ENCODE data around the gene AVPR2.

AVPR2 gene

DNA sequence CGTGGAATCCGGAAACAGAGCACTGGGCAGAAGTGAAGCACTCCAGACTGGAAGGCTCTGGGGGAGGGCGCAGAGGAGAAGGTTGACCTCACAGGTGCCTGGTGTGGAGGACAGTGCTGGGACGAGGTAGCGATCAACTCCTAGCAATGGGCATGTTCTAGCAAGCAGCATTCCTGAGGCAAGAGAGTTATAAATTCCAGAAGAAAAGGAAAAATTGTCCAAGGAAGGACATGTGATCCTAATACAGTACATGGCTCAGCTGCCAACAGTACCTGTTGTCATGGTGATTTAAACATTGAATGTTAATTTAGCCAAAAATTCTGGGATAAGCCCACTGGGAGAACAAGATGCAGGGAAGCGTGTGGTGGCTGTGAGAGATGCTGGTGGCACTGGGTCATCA is 13.4 kb downstream of the AVPR2 start:
- no peak for DNase-seq

DNA sequence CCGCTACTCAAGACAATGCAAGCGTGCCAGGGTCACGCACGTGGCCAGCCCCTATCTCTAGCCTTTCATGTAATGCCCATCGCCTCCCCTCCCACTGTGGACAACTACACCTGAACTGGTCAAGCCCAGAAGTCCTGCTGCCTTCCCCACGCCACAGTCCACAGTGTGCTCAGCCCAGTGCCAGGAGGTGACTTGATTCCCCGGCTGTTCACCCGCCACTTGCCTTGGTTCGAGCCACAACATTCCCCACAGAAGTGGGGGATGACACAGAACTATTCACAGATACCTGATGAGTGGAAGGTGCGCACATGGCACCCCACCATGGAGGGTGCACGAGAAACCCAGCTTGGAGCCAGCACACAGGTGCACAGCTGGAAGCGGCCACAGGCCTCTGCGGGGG is 14.8 kb downstream of the AVPR2 start:
- DNase-seq = no peak

DNA sequence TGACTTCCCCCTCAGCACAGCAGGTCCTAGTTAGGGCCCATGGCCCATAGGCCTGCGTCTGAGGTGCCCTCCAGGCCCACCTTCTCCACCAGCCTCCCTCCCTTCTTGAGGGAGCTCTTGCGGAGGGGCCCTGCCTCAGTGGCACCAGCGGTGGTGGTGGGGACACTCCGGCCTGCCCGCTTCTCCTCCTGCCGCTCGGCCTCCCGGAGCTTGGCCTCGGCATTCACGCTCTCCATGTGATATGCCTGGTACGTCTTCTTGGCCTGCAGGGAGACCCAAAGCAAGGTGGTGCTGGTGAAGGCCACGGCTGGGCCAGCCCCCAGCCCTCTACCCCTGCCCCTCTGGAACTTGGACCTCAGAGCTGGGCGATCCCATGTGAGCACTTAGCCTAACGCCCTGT is 16.1 kb downstream of the AVPR2 start:
- no peak for DNase-seq

DNA sequence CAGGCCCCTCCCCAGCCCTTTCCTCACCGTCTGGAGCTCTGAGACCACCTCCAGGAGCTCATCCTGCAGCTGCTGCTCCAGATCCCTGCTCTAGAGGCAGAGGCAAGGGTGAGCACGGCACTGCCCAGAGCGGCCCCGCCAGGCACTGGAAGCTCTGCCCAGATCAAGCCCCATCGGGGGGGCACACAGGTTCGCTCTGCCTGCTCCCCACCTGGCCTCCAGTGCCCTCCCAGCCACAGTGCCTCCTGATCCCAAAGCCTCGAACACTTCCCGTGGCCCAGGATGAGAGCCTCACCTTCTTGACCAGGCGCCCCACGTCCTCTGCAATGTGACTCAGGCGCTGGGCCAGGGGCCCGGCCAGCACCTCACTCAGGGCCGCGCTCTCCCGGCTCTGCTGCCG is 16.6 kb downstream of the AVPR2 start:
- DNase-seq = no peak

DNA sequence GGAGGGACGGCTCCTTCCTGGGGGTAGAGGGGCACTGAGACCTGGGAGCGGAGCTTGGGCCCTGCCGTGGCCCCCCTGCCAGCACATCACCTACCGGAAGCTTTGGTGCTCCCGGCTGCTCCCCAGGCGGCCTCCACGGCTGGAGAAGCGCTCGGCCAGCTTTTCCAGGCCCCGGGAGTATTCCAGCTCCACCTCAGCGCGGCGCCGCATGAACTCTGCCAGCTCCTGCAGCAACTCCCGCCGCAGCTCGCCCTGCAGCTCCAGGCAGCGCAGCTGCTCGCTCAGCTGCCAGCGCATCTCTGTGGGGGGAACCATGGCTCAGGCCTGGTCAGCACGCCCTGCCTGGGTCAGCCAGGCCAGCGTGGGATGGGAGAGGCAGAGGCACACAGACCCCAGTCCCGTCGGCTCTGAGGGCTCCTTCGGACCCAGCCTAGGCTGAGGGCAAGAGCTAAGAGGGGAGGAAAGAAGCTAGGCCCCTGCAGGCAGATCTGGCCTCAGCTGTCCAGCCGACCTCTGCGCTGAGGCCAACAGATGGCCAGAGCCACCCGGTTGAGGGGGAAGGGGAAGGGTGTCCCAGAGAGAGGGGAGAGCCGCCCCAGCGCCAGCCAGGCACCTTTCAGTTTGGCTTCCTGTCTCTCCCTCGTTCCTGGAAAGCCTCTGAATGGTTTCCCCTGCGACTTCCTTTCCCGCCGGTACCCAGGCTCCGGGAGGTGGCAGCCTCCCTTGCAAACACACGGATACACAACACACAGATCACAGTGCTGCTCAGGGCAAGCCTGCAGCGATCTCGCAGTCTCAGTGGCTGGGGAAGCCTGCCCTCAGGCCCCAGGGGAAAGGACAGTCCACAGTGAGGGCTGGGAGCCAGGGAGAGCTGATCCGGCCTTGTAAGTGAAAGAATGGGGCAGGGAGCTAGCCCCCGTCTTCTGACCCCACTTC is 17.3 kb downstream of the AVPR2 start:
- DNase-seq = no peak

DNA sequence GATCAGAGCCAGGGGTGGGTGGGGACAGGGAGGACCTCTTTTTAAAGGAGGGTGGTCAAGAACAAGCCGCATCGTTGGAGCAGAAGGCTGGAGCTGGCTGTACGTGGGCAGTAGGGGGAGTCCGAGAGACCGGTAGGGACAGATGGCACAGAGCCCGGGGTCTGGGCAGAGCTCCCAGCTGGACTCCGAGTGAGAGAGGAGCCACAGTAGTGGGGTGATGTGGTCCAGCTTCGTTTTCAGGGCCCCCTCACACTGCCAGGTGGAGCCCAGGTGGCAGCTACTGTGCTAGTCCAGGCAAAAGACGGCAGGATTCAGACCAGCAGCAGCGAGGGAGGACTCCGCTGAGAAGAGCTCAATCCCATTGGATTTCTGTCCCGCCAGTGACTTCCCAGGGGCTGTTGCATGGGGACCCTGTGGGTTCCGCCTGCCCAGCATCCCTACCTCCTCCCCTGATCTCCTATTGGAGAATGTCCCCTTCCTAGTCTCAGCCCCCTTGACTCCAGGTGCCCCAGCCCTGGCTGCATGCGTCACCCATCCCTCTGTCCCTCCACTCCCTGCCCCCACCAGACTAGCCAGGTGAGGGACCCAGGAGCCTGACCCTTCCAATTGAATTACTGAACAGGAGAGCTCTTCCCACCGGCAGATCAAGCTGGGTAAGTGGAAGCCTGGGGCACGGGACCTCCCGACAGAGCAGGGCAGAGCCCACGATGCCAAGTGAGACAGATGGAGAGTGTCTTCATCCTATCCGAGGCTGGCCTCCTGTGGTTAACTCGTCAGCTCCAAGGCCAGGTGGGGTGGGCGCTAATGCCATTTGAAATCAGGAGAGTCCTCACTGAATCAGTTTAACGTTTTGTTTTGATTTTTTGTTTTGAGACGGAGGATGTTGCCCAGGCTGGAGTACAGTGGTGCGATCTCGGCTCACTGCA is 18.7 kb downstream of the AVPR2 start:
- DNase-seq = no peak

DNA sequence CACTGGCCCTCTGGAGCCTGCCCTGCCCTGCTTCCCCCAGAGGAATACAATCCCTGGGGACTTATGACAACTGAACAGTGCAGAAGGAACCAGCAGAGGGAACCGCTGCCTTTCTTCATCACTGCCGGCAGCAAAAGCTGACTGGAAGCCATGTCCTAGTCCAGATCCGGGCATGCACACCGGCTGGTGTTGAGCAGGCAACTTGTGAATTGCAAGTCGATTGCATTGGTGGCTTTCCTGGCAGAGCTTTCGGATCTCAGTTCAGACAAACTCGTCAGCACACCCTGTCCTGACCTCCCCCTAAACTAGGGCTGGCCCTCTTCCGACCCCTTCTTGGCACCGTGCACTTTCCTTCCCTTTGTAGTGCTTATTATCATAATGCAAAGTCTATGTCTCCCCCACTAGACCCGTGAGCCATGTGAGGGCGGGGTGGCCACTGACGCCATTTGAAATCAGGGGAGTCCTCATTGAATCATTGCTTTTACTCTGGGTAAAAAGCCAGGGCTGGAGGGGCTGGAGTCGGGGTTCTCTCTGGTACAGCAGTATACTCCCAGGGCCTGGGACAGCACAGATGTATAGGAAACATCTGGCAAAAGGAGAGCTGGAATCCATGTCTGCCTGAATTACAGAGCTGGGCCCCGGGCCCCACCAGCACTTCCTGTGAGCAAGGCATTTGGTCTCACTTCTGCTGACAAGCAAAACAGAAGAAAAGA is 19.8 kb downstream of the AVPR2 start:
- DNase-seq = peak; percentile 60 to 71

DNA sequence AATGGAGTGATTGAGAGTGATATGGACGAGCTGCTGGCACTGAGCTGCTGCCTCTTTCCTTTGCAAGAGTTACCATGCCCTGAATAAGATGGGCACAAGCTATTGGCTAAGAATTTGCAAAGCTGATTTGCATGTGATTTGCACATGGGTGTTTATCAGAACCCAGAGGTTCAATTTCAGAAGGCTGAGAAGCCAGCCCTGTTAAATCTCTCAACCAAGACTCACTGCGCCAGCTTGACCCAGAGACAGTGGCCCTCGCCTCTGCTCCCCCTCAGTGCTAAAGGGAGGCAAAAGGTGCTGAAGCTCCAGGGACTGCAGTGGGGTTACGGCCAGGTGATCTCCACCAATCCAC is 20.9 kb downstream of the AVPR2 start:
- peak in 1 of 2 donors; percentile 21 for DNase-seq

DNA sequence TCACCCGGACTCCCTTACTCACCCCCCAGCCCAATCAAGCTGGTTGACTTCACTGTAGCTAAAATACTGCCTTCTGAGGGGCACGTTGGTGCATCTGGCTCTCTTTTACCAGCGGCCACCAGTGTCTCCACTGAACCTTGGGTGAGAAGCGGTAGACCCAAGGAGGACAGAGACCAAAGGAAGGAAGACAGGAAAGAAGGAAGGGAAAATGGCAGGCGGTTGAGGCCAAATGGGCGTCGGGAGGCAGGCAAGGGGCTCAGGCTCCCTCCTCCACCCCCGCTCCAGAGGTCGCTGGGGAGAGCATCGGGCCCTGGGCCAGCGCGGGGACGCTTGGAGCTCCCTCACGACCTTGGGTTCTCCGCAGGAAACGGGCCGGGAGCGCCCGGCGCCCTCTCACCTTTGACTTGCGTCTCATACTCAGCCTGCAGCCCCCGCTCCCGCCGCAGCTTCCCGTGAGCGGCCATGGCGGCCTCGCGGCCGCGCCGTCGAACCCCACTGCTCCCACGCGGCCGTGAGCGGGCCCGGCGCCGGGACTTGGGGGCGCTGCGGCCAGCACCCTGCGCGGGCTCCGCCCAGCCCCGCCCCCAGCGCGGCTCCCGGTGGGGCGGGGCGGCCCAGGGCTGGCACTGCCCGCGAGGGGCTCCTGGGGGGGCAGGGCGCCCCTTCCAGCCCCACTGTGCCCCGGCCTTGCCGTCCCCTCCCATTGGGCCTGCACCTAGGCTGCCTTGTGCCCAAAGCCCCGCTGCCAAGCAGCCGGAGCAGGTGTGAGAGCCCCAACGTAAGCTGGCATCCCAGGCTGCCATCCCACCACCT is 21.5 kb downstream of the AVPR2 start, which contains the start of gene ARHGAP4:
ARHGAP4 (minus strand) TSS at position 526 of the 813 bp plus-strand sequence; CDS start at position 464, 62 bp downstream.
- DNase-seq = peak; percentile 50 to 66

DNA sequence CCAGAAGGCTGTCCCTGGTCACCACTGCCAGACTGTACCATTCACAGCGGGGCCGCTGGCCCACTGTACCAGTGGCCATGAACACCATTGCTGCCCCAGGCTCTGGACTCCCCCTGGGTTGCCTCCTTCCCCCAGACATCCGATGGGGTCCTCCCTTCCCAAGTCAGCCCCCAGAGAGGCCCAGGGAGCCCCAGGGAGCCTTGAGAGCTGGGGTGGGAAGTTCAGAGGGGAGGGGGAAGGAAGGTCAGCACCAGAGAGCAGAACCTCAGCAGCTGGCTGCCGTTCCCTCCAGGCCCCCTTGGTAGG is 22.0 kb downstream of the AVPR2 start:
- DNase-seq = no peak

DNA sequence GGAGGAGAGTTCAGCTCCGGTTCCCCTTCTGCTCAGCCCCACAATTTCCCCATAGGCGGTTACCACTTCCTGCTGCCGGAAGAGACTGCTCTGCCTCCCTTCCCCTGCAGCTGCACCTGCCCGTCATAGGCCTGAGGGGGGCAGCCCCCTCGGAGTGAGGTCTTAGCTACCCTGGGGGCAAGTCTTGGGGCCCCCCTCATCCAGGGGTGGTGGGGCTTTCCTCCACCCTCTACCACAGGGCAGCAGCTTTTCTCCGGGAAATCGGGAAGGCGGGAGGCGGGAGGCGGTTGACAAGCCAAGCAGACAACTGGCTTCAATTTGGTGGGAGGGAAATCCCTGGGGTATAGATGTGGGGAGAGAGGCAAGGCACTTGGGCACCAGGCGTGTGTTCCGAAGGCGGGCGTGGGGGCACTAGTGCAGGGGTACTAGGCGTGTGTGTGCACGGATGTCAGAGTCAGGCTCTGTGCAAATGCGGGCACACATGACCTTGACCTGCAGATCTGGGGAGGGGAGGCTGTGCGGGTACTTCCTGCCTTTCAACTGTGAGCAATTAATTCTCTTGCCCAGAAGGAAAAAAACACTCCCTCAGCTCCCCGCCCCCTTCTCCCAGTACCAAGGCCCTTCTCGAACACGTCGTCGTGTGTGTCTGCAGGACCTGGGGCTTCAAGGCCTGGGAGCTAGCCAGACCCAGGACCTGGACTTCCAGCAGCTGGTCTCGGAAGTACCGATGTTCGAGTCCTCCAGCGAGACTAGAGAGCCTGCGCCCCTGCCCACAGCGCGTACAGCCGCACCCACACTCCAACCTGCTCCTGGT is 22.6 kb downstream of the AVPR2 start:
- DNase-seq = peak; percentile 84 to 85

DNA sequence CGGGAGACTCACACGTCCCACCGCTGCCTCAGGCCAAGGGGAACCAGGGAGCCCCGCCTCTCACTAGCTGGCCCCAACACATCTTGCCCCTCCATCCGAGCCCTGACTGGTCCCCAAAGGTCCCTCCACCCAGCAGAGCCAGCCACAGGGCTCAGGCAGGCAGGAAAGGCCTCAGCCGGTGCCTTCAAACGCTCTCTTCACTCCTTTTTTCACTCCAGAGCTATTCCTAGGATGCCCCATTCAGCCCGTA is 23.1 kb downstream of the AVPR2 start:
- DNase-seq = no peak

DNA sequence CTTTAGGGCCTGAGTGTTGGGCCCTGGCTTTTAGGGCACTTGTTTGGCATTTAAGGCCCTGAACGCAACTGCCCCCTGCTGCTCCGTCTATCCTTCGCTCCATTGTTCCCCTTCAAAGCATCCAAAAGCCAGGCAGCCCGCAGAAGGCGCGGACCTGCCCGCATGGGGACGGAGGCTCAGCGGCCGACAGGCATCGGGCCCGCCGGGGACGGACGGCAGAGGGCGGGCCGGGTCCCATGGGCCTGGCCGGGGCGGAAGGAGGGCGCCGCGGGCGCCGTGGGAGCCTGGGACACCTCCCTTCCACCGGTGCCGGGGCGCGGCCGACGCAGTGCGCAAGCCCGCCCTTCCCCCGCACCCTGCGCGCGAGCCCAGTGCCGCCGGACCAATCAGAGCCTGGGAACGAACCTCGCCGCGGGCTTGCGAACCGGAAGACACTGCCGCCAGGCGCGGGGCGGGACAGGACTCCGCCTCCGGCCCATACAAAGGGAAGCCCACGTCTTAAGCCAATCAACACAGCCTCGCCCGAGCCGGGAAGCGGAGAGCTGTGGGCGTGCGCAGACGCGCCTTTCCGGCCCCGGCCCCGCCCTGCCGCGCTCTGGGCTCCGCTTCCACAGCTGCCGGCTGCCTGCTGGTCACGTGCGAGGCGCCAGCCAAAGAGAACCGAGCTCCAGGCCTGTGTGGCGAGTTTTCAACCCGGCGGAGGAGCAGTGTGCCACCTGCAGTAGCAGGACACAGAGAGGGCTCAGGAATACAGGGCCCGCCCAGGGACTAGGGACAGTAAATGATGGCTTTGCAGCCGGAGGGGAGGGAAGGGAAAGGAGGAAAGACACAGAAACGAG is 23.7 kb downstream of the AVPR2 start:
- peak; percentile 96 to 97 for DNase-seq

DNA sequence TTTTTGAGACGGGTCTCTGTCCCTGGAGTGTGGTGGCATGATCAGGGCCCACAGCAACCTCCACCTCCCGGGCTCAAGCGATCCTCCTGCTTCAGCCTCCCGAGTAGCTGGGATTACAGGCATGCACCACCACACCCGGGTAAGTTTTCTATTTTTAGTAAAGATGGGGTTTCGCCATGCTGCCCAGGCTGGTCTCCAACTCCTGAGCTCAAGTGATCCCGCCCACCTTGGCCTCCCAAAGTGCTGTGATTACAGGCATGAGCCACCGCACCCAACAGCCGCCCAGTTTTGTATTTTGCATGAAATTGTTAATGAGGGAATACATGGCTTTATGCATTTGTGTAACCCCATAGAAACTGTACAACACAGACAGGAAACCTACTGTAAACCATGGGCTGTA is 24.4 kb downstream of the AVPR2 start:
- DNase-seq = peak in 1 of 2 donors; percentile 12

DNA sequence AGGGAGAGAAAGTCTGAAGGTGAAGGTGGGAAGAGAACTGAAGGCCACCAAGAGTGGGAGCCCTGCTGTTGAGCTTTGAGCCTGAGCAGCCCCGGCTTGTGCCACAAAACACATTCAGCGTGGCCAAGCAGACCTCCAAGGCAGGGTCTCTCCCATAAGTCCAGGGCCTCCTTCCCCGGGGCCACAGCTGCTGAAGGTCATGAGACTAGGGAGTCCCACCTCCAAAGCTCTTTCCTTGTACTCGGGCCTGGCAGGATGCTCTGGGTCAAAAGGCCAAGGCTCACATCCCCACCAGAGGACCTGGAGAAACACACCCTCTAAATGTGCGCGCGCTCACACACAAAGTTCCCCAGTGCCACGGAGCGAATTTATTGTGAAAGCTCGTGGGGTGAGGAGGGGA is 25.1 kb downstream of the AVPR2 start:
- DNase-seq = no peak

DNA sequence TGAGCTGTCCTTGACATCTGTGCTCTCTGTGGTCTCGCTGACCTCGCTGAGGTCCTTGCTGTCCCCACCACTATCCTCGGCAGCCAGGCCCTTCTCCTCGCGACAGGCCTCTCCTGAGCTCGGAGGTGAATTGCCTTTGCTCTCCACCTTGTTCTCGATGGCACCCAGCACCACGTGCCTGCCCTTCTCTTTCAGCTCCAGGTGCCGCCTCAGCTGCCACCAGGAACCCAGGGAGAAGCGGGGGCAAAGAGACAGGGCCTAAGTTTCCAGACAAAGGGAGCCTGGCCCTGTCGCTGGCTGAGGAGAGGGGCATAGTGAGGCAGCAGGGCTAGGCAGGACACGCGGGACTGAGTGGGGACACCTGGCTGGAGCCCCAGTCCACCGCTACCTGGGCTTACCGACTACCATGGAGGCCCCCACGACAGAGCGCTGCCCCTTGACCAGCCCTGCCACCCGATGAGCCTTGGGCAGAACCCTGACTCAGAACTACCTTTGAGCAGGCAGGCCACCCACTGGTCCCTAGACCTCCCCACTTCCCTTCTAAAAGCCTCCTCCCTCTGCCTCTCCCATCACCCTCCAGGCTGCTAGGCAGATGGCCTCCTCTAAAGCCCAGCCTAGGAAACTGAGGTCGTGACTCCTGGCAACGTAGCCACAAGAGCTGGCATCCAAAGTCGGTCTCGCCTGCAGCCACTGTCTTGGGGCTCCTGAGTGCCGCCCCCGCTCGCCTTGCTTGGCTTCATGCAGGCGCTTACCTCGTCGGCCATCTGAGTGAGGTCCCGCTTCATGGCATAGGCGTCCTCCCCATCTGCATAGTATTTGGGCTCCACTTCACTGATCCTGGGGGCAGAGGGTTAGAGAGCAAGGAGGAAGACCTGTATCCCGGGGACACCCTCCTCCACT is 25.8 kb downstream of the AVPR2 start:
- DNase-seq = no peak

DNA sequence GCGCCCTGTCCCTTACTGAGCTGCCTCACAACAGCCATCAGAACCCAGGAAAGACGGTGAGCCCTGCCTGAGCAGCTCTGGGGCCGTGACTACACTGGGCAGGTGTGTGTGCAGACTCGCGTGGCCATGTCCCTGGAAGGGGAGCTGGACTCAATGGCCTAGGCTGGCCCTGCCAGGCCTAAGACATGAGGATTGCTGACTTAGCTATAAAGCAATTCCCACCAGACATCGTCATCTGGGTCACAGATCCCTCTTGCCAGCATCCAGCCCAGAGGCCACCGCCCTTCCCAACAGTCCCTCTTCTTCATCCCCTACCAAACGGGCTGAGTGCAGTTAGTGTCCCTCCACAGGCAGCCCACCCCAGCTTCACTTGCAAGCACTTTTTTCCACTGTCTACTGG is 26.7 kb downstream of the AVPR2 start:
- no peak for DNase-seq

DNA sequence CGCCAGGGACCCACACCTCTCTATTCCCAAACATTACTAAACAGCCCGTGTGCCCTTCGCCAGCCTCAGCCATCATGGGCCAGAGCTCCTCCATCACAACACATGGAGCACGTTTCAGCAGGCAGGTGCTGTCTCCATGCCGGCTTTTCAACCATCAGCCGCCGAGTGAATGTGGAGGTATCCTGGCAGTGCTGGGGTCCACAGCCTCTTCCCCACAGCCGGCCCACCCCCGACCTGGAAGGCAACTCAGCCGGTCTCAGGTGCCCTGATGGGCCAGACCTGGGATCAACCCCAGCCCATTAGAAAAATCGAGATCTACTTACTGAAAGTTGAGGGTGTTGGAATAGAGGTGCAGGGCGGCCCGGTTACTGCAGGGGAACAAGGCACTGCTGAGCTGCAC is 27.3 kb downstream of the AVPR2 start:
- DNase-seq = no peak

DNA sequence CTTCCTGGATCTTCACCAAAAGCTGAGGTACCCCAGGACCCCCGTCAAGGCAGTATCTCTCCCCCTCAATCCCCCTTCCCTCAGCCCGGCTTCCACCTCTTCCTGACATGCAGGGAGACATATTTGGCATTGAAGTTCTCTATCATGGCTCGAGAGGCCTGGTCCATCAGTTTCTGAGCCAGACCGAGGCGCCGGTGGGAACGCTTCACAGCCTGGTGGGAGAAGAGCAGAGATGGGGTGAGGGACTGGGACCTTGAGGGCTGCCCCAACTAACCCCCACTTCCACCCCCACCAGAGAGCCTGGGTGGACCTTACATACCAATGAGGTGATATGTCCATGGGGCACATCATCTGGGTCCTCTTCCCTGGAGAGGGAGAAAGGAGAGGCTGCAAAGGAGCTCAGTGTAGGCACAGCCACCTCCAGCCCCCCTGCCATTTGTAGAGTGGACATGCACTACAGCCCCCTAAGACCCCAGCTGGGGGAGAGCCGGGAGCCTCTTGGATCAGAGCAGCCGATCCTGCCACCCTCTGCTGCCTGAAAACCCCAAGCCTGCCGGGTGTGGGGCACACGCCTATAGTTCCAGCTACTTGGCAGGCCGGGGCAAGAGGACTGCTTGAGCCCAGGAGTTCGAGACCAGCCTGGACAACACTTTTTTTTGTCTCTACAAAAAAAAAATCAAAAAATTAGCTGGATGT is 27.9 kb downstream of the AVPR2 start:
- DNase-seq = no peak

Data from inflammatory macrophage (primary cell).